ENCODE results near the gene SPRR5.

The SPRR5 gene

GRCh38 chr1:152983234-152983633, 36.2 kb downstream of the SPRR5 start:
- DNase-seq (ENCODE audit: low read depth), result no peak
- TF ChIP-seq, protein P1, sequence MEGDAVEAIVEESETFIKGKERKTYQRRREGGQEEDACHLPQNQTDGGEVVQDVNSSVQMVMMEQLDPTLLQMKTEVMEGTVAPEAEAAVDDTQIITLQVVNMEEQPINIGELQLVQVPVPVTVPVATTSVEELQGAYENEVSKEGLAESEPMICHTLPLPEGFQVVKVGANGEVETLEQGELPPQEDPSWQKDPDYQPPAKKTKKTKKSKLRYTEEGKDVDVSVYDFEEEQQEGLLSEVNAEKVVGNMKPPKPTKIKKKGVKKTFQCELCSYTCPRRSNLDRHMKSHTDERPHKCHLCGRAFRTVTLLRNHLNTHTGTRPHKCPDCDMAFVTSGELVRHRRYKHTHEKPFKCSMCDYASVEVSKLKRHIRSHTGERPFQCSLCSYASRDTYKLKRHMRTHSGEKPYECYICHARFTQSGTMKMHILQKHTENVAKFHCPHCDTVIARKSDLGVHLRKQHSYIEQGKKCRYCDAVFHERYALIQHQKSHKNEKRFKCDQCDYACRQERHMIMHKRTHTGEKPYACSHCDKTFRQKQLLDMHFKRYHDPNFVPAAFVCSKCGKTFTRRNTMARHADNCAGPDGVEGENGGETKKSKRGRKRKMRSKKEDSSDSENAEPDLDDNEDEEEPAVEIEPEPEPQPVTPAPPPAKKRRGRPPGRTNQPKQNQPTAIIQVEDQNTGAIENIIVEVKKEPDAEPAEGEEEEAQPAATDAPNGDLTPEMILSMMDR (IDR thresholded peaks at IDR 0.05; ENCODE audit: low read depth, low read length, missing control alignments), result no peak
- H3K4me3 ChIP-seq (ENCODE audit: low read depth, low read length), result no peak overlapping the region
- in situ Hi-C loops (cut with HindIII; ENCODE audit: low sequenced_read_pairs), result no loop called here

GRCh38 chr1:152983743-152984142, 36.7 kb downstream of the SPRR5 start, which contains the start of gene SPRR1A:
Gene SPRR1A, plus strand, starts transcription at chr1:152984081. Its CDS starts 1,150 bp downstream, at chr1:152985231.
- in situ Hi-C loops (cut with HindIII; ENCODE audit: low sequenced_read_pairs), result no loop called here
- DNase-seq (ENCODE audit: low read depth), result no peak
- no peak within 1 kb of the TSS for H3K4me3 ChIP-seq (ENCODE audit: low read depth, low read length)
- TF ChIP-seq, protein P1 (IDR thresholded peaks at IDR 0.05; ENCODE audit: low read depth, low read length, missing control alignments), result no peak

- no peak for DNase-seq (ENCODE audit: low read depth)
- TF ChIP-seq, protein P1 (IDR thresholded peaks at IDR 0.05; ENCODE audit: low read depth, low read length, missing control alignments), result no peak
- H3K4me3 ChIP-seq (ENCODE audit: low read depth, low read length), result no peak overlapping the region
- in situ Hi-C loops (cut with HindIII; ENCODE audit: low sequenced_read_pairs), result no loop called here
Measured at GRCh38 chr1:152986578-152986977, 39.6 kb downstream of the SPRR5 start.

- no peak for DNase-seq (ENCODE audit: low read depth)
- in situ Hi-C loops (cut with HindIII; ENCODE audit: low sequenced_read_pairs), result no loop called here
- TF ChIP-seq, protein P1 (IDR thresholded peaks at IDR 0.05; ENCODE audit: low read depth, low read length, missing control alignments), result no peak
- no peak overlapping the region for H3K4me3 ChIP-seq (ENCODE audit: low read depth, low read length)
Measured at GRCh38 chr1:152993186-152993585, 46.2 kb downstream of the SPRR5 start.

DNA sequence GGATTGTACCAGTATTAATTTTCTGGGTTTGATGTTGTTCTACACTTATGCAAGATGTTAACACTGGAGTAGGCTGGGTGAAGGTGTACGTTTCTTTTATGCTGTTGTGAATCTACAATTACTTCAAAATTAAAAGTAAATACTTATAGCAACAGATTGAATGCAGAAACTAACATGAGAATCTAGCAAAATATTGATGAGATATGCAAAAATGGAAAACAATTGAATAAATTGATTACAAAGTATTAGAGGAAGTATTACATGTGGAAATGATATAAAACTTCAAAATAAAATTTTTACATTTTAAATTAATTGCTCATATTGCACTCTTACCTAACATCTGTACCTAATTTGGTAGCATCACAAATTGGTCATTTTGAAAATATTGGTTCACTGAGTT, 48.8 kb downstream of the SPRR5 start:
- DNase-seq (ENCODE audit: low read depth), result no peak
- in situ Hi-C loops (cut with HindIII; ENCODE audit: low sequenced_read_pairs), result no loop called here
- H3K4me3 ChIP-seq (ENCODE audit: low read depth, low read length), result no peak overlapping the region
- TF ChIP-seq, protein P1 (IDR thresholded peaks at IDR 0.05; ENCODE audit: low read depth, low read length, missing control alignments), result no peak

- DNase-seq (ENCODE audit: low read depth), result no peak
- no peak overlapping the region for H3K4me3 ChIP-seq (ENCODE audit: low read depth, low read length)
- TF ChIP-seq, protein P1 (IDR thresholded peaks at IDR 0.05; ENCODE audit: low read depth, low read length, missing control alignments), result no peak
- in situ Hi-C loops (cut with HindIII; ENCODE audit: low sequenced_read_pairs), result no loop called here
Measured at GRCh38 chr1:152996633-152997400, 49.8 kb downstream of the SPRR5 start.

Measured in astrocyte of the cerebellum (primary cell).